HG02623 (cell line): ENCODE data around the gene ADK.
"Not testable (repeated sequence)": the region's sequence is repeated elsewhere in the genome, so short reads cannot be mapped to it uniquely, and the experiment has no call there.

Source experiments
- ATAC-seq: cut with Tn5 transposase; IDR thresholded peaks from one replicate; pipeline ENCODE4 v1.9.1; 2021; ENCODE audit warnings: moderate library complexity; ENCODE audit not compliant: unreplicated experiment

Gene ADK

DNA sequence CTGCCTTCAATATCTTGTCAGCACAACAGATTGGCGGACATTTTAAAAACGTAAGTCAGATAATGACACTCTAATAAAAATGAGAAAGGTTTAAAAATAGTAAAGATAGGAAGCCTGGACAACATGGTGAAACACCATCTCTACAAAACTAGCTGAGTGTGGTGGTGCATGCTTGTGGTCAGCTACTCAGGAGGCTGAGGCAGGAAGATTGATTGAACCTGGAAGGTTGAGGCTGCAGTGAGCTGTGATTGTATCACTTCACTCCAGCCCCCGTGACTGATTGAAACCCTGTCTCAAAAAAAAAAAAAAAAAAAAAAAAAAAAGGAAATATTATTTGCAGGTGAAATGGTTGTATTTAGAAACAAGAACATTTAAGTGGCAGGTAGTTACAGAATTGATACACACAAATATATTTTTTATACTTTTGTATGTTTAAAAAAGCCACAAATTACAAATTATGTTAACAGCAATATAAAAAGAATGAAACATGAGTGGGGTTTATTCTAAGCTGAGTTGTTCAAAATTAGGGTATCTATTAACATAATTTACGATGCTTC, 141.9 kb downstream of the ADK start:
- ATAC-seq: no peak

DNA sequence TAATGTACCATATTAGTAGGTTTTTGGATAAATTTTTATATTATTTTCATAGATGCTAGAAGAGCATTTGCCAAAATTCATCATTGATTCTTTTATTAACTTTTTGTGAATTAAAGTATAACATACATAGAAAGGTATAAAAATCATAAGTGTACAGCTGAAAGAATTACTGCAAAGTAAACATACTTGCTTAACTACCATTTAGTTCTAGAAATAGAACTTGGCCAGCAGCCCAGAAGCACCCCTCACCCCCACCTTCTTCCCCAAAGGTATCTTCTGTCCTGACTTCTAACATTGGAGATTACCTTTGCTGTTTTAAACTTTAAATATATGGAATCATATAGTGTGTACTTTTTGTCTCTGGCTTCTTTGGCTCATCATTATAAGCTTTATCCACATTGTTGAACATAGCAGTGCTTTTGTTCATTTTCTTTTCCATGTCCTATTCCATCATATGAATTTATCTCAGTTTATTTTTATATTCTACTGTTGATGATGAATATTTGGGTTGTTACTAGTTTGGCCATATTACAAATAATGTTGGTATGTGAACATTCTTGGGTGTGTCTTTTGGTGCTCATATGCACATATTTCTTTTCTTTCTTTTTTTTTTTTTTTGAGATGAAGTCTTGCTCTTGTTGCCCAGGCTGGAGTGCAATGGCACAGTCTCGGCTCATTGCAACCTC, 142.8 kb downstream of the ADK start:
- ATAC-seq: no peak

DNA sequence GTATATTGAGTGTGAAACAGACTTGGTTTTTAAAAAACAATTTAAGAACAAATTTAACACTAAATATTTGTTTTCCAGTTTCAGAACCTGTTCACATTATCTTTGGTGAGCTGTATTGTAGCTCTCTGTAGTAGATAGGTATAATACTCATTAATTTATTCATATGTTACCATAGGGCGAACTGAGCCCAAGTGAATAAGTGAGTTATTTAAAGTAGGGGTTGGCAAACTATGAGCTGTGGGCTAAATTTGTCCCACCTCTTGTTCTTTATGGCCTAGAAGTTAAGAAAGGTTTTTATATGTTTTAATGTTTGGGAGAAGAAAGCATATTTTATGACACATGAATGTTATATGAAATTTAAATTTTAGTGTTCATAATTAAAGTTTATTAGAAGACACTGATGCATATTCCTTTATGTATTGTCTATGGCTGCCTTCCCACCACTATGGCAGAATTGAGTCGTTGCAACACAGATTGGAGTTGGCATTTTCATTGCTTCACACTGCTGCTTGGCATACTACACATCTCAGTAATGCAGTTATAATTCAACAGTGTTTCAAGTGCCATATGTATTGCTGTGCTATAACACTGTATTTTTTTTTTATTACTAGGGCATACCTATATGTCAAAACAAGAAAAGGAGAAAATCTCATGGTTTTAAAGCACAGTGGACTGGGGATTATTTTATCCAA, 146.5 kb downstream of the ADK start:
- ATAC-seq: no peak

- ATAC-seq: not testable (repeated sequence)
Observed at GRCh38 chr10:74300074-74300621, 149.1 kb downstream of the ADK start.

- no peak for ATAC-seq
Observed at GRCh38 chr10:74300666-74301065, 149.6 kb downstream of the ADK start.

- no peak for ATAC-seq
Observed at GRCh38 chr10:74305730-74306129, 154.7 kb downstream of the ADK start.

DNA sequence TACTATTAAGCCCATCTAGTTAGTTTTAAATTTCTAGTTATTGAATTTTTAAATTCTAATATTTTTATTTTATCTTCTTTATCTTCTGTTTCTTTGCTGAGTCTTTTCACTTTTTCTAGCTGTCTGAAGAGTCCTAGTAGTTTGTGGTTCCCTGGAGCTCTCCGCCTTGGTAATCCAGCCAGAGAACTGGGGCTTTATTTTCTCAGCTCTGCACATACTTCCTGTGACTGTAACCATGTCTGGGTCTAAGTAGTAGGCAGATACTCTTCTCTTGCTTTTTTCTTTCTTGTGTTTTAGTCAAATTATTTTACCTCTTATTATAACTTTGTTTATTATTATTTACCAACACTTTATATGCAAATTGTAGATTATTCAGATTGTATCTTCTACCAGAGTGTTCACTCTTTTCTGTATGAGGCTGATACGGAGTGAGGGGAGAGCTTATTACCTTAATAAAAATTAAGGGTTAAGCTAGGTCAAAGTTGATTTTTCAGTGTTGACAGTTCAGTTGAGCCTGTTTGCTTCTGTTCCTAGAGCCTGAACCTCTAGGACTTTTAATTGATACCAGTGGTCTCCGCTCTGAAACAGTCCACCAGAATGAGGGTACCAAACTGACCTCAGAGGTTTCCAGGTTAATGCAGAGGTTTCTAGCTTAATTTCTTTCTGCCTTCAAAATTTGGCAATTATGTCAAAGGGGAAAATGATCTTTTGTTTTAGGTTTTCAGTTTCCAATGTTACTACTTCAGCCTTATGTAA, 155.4 kb downstream of the ADK start:
- no peak for ATAC-seq

DNA sequence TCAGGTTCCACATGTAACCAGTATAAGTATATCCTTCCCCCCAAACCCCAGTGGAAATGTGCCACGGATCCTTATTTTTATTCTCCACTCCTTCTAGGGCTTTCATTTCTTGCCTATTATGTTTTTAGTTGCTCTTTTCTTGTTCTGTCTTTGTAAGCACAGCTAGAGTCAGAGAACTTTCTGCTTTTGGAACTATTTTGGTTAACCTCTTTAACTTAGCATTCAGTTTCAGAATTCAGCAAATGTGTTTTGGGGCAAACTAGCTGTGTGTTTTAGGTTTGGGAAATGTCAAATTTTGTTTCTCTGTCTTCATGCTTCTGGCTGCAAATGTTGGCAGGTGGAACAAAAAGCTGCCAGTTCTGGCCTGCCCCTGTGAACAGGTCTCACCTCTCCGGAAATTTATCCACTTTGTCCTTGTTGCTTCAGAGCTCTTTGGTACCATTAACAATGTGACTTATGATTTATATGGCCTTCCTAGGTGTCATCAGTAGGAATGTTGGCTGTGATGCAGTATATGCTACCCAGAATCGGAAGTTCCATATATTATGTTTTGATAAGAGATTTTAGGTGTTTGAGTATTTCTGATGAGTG, 156.1 kb downstream of the ADK start:
- ATAC-seq: no peak

DNA sequence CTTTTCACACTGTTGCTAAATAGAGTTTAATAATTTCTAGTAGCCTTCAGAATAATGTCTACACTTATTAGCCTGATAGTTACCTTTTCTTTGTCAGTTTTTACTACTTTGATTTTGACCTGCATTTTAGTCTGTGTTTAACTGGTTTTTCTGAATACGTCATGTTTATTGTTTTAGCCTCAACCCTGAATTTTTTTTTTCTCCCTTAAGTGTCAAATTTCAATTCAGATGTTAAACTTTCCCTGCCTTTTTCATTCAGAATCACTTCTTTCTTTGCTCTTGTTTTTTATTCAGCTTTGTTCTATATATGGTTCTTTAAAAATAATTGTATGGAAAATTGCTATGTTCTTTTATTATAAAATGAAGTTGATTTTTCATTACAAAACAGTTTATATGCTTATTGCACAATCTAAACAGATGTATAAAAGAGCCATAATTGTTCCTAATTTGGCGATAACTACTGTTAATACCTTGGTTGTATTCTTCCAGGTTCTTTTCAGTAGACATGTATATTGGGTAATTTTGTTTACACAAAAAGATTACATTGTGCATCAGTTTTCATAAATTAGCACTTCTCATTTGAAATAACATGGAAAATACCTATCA, 159.7 kb downstream of the ADK start:
- ATAC-seq: no peak

DNA sequence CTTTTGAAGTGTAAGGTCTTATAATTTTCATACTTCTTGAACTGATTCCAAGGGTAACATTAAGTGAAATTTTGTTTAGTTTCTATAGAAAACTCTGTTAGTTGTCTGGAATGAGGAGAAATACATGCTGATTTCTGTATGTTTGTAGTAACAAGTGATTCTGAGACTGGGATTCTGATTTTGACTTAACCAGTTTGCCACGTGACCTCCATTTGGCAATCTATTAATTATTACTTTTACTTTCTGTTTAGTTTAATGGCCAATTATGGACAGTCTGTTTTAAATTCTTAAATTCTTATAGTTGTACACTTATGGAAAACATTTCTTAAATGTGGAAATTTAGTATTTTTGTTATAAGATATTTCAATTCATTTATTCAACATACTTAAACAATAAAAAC, 163.1 kb downstream of the ADK start:
- ATAC-seq: no peak

- no peak for ATAC-seq
Observed at GRCh38 chr10:74320026-74320425, 169.0 kb downstream of the ADK start.

DNA sequence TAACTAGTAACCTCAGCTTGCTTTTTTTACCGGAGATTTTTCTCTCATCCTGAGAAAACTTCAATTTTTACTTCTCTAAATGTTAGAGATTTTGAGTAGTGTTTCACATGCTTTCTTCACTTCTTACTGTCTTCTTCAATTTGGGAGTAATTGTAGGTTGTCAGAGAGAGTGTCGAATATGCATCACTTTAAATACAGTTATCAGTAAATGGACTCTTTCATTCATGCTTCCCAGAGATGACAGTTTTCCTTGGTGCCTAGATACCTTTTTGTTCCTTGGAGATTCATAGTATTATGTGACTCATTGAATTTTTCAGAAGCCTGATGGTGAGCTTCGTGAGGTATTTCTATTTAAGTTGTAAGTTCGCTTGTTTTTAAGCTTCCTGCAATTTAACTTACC, 169.7 kb downstream of the ADK start:
- ATAC-seq: no peak

- no peak for ATAC-seq
Observed at GRCh38 chr10:74322141-74322540, 171.1 kb downstream of the ADK start.

GRCh38 chr10:74322565-74322964, 171.5 kb downstream of the ADK start:
- no peak for ATAC-seq

DNA sequence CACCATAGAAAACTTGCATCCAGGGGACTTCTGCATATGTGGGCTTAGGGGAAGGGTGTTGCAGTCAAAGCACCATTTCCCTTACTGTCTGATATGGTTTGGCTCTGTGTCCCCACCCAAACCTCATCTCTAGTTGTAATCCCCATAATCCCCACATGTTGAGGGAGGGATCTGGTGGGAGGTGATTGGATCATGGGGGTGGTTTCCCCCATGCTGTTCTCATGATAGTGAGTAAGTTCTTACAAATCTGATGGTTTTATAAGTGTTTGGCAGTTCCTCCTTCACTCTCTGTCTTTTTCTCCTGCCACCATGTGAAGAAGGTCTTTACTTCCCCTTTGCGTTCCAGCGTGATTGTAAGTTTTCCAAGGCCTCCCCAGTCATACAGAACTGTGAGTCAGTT, 177.4 kb downstream of the ADK start:
- no peak for ATAC-seq

DNA sequence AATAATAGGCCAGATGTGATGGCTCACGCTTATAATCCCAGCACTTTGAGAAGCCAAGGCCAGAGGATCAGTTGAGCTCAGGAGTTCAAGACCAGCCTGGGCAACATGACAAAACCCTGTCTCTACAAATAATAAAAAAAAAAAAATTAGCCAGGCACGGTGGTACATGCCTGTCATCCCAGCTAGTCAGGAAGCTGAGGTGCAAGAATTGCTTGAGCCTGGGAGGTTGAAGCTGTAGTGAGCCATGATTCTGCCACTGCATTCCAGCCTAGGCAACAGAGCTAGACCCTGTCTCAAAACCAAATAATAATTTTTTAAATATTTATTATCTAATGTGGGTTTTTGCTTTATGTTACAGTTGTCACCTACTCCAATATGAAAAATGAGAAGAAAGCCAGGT, 178.9 kb downstream of the ADK start:
- no peak for ATAC-seq

DNA sequence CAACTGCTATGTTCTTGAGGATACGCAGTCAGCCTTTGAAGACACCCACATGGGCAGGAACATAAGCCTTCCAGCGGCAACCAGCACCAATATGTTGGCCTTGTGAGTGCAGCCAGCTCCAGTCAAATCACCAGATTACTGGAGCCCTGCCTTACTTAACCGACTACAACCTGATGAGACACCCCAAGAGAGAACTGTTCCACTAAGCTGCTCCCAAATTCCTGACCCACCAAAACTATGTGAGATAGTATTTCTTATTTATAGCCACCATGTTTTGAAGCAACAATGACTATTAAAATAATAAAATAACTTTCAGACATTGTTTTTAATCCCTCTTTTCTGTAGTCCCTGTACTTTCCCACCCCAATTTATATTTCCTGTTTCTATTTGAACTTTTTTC, 179.6 kb downstream of the ADK start:
- ATAC-seq: no peak

GRCh38 chr10:74332398-74332797, 181.4 kb downstream of the ADK start:
- no peak for ATAC-seq

DNA sequence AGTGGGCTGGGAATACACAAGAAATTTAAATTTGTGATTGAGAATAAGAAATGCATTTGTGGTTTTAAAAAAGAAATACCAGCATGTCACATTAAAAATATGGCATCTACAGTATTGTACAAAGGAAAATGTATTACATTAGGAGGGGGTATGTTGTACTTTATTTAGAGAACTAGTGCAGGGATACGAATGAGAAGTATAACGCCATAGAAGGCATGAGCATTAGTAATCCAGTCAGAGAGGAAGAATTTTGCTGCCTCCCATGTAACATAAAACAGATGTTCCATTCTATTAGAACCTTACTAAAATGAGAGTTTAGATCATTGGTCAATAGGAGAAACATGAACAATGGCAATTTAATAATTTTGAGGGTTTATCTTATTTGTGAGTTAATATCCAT, 182.2 kb downstream of the ADK start:
- no peak for ATAC-seq

DNA sequence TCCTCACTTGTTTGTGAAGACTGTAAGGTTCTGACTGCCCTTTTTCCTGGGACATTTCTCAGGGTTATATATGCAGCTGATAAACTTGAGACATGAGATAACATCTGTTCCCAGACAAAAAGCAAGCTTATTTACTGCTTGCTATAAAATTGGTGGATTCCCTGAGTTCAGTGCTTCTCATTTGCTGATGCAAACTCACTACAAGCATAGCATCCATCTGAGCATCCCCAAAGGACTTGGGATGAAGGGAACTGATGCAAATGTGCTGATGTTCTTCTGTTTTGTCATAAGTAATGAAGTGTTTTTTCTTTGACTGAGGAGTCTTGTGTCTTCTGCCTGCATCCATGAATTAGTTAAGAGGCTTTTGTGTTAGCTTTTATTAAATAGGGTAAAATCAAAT, 183.2 kb downstream of the ADK start:
- no peak for ATAC-seq

DNA sequence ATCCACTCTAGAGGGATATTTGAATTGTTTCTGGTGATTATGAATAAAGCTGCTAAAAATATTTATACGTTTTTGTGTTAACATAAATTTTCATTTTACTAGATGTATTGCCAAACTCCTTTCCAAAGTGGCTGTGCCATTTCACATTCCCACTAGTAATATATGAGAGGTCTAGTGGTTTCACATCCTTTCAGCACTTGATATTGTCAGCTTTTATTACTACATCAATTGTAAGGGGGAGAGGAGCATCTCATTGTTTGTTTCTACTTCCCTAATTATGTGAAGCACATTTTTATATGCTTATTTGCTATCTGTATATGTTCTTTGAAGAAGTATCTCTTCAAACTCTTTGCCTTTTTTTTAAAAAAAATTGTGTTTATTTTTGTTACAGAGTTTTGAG, 184.5 kb downstream of the ADK start:
- no peak for ATAC-seq
